GM08714 (cell line): Measurements from ENCODE around the gene NAALADL1.
"Not testable (repeated sequence)": the region's sequence is repeated elsewhere in the genome, so short reads cannot be mapped to it uniquely, and the experiment has no call there.

ENCODE experiments used
- H3K4me3 ChIP-seq: fragments of 200-500 bp; sonication (Bioruptor generic); 2 replicates; pipeline ENCODE4 v1.5.1; 2014; ENCODE audit warnings: mild to moderate bottlenecking, low read length, inconsistent platforms
- ZNF274 ChIP-seq: IDR thresholded peaks from 2 replicates; pipeline ENCODE4 v1.6.1; 2012; ENCODE audit warnings: mild to moderate bottlenecking, low read depth, low read length

Gene NAALADL1

DNA sequence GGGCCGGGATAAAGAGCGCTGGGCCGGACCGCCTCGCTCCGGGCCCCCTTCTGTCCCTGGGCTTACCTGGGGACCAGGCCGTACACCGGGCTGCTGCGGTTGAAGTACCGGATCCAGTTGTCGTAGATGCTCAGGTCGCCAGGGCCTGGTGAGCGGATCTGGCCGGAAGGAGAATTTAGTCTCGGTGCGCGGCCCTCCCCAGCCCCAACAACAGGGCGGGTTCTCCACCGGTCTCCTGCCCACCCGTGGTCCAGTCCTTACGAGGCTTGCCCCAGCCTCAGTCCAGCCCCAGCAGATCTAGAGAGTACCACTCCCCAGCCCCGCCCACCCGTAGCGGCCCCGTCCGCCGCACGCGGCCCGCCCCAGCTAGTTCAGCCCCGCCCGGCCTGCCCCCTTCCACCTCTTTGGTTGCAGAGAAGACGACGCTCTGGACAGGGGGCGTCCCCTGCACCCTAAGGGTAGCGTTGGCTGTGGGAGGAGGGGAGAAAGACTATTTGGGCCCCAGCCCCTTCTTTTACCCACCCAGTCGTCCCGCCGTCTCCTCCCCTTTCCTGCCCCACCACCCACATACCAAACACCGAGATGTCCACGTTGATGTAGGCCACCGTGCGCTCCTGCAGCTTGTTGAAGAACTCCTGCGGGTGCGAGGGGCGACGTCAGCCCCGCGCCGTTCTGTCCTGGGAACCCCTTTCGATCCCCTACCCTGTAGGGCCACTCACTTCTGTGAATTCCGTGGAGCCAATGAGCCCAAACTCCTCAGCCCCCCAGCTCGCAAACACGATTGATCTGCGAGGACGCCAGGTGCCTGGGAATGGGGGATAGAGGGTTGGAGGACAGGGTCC lies 10.6 kb downstream of the NAALADL1 start:
- no peak for TF ChIP-seq ZNF274
- H3K4me3 ChIP-seq, result peak overlapping the region; percentile 3; the same call in 1 of the 2 replicates

DNA sequence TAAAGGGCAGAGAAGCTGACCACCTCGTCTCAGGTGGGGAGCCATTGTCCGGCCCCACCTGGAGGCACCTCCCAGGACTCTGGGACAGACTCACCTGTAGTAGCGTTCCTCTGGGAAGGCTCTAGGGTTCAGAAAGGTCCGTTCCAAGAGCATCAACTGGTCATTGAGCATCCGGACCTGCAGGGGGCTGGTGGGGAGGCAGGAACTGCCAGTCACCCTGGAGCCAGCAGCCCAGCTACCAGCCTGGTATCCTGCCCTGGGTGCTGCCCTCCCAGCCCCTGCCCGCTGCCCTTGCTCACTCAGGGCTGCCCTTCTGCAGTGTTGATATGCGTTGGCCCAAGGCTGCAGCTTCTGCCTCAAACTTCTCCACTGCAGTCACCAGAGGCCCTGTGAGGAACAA lies 12.6 kb downstream of the NAALADL1 start:
- no peak for TF ChIP-seq ZNF274
- H3K4me3 ChIP-seq, result no peak overlapping the region

DNA sequence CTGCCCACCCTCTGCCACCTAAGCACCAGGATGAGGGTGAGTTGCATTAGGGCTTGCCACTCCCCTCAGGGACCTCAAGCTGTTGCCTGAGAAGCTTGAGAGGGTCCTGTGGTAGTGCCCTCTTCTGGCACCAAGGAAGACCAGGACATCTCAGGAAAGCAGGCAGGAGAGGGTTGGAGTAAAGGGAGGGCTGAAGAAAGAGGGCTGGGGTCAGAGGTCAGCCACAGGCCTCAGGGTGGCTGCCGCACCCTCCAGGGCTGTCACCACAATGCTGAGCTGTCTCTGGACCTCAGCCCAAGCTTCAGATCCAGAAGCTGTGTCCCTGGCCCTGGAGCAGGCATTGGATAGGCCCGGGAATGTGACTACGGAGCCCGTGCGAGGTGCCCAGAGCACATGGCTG lies 13.3 kb downstream of the NAALADL1 start:
- TF ChIP-seq ZNF274, result no peak
- H3K4me3 ChIP-seq, result no peak overlapping the region

DNA sequence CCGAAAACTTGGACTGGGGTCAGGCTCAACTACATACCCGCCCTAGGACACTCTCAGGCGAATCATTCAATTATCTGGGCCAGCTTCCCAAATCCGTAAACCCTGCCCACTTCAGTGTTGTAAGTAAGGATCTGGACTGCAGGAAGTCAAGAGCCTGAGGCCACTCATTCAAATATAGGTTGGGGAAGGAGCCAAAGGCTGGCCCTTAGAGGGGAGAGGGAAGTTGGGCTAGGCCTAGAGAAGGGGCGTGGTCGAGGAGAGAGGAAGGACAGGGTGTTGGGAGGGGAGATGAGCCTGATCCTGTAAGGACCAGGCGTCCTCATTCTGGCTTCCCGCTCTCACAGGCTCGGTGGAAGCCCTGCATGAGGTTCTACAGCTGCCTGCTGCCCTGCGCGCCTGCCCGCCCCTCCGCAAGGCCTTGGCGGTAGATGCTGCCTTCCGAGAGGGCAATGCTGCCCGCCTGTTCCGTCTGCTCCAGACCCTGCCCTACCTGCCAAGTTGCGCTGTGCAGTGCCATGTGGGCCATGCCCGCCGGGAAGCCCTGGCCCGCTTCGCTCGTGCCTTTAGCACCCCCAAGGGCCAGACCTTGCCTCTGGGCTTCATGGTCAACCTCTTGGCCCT lies 14.4 kb downstream of the NAALADL1 start:
- no peak for TF ChIP-seq ZNF274

DNA sequence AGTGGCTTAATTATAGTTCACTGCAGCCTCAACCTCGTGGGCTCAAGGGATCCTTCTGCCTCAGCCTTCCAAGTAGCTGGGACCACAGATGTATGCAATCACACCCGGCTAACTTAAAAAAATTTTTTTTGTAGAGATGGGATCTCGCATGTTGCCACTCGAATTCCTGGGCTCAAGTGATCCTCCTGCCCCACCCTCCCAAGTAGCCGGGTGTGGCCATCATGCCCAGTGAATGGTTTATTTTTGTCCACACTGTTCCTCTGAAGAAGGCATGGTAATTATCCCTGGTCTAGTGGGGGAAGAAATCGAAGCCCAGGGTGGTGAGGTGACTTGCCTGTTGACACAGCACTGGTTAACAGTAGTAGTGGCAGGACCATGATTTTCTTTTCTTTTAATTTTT lies 15.5 kb downstream of the NAALADL1 start:
- H3K4me3 ChIP-seq, result no peak overlapping the region
- TF ChIP-seq ZNF274, result no peak

More for the DNA sequence above, 14.4 kb downstream of the NAALADL1 start:
- no peak overlapping the region for H3K4me3 ChIP-seq

DNA sequence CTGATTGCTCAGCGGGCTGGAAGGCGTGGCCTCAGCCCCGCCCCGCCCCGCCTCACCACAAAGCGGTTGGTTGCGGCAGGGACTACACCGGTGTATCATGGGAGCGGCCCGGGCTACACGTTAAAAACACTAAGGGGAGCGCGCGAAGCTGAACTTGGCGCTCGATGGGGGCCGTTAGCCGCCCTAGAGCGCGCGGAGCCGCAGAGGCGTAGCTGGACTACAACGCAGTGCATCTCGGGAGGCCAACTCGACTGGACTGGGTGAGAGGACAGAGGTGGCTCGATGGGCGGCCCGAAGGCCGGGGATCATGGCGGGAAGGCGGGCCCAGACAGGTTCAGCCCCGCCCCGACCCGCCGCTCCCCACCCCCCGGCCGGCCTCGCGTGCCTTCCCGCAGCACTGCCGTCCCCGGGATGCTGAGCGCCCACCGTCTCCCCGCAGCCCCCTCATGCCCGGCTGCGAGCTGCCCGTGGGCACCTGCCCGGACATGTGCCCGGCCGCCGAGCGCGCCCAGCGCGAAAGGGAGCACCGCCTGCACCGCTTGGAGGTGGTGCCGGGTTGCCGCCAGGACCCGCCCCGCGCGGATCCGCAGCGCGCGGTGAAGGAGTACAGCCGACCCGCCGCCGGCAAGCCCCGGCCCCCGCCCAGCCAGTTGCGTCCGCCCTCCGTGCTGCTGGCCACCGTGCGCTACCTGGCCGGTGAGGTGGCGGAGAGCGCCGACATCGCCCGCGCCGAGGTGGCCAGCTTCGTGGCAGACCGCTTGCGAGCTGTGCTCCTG lies 17.3 kb downstream of the NAALADL1 start, which contains the start of gene SAC3D1:
Gene SAC3D1 (plus strand): TSS at position 364 of the 776 bp plus-strand sequence. CDS start 83 bp downstream, at position 447.
- no peak for TF ChIP-seq ZNF274
- peak within 1 kb of the TSS; percentile 64 for H3K4me3 ChIP-seq

DNA sequence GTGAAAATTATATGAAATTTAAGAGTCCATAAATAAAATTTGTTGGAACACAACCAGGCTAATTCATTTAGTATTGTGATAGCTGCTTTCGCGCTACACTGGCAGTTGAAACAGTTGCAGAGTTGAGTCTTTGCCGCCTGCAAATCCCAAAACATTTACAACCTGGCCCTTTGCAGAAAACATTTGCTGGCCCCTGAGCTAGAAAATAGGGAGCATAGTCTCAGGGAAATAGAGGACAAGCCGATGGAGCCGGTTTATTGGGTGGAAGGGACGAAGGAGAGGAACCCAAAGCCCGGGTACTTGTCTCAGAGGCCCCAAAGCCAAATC lies 17.9 kb downstream of the NAALADL1 start:
- no peak for TF ChIP-seq ZNF274
- peak overlapping the region; percentile 64; the same call in 1 of the 2 replicates for H3K4me3 ChIP-seq

DNA sequence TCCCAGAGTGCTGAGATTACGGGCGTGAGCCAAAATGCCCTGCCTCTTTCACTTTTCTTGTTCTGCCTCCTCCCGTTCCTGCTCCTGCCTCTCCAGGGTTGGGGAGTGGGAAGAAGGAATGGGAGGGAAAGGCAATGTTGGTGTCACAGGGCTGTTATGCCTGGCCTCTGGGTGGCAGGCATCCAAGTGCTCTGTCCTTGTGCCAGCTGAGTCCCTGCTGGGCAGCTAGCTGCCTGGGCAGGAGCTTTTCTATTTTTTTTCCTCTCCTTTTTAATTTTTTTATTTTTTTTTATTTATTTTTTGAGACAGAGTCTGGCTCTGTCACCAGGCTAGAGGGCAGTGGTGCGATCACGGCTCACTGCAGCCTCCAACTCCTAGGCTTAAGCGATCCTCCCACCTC lies 21.4 kb downstream of the NAALADL1 start:
- no peak for TF ChIP-seq ZNF274
- H3K4me3 ChIP-seq, result no peak overlapping the region

DNA sequence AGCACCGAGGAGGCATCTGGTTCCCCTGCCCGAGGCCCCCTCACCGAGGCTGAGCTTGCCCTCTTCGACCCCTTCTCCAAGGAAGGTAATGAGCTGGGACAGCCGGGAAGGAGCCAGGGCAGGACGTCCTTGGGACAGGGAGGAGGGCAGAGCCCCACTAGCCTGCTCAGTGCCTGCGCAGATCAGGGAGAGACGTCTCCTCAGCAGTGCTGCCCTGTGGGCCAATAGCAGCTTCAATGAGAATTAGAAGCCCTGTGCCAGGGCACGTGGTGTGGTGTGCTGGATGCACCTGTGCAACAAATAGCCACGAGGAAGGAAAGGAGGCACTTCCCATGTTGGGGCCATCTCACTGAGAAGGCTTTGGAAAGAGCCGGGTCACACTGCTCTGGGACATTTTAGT lies 22.8 kb downstream of the NAALADL1 start:
- TF ChIP-seq ZNF274, result no peak
- no peak overlapping the region for H3K4me3 ChIP-seq

DNA sequence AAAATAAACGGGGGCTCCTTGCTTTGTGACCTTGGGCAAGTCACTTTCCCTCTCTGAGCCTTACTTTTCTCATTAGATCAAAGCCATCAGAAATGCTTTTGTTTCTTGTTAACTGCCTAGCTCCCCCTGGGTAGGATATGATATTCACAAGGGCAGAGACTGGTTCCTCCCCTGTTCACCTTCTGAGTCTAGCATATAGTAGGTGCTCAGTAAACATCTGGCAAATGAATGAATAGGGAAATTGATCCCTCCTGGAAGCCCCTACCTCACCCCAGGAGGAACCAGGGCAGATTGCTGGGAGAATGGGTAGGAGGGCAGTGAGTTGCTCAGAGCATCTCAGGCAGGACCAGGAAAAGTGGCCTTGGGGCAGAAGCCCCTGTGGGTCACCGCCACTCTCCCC lies 23.9 kb downstream of the NAALADL1 start:
- TF ChIP-seq ZNF274, result no peak
- no peak overlapping the region for H3K4me3 ChIP-seq

DNA sequence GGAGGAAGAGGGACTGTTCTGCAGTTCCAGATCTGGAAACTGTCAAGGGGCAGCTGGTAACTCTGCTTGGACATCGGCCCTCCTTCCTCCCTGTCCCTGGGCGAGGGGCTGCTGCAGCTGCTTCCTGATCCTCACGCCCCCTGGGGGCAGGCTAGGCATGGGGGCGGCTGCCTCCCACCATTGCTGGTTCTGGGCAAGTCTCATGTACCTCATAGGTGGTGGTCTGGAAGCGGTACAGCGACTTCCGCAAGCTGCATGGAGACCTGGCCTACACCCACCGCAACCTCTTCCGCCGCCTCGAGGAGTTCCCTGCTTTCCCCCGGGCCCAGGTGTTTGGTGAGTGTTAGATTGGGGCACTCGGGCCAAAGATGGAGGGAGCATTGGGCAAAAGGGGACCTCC lies 26.1 kb downstream of the NAALADL1 start:
- TF ChIP-seq ZNF274, result no peak
- no peak overlapping the region for H3K4me3 ChIP-seq

DNA sequence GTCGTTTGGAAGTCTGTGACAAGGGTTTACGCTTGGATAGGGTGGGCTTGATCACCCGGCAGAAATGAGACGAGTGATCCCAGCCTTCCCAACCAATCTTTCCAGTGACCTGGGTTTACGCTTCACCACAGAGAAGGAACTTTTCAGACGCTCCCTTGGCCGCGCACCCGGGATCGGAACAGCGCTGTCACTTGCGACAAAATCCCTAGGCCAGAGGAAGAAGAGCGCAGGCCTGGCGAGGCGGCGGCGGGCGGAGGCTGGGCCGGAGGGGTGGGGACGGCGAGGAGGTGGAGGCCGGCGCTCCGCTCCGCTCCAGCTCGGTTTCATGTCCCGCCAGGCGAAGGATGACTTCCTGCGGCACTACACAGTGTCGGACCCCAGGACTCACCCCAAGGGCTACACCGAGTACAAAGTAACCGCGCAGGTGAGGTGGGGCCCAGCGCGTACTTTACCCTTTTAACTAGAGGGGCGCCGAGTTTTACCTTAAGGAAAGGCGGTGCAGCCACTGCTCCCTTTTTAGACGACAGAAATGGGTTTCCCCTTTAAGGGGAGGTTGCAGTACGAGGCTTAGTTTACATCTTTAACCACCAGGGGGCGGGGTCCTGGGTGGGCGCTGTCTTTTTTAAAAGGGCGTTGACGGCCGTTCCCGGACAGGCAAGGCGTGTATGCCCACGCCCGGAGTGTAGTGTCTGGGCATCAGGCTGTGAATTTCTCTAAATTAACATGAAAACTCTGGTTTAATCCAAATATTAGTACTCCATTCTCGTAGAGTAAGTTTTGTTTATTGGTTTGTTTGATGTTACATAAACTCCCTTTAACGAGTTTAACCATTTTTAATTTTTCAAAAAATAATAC lies 30.9 kb downstream of the NAALADL1 start, which contains the start of gene SNX15:
Gene SNX15 (plus strand): TSS at position 227 of the 855 bp plus-strand sequence. CDS start 99 bp downstream, at position 326.
- TF ChIP-seq ZNF274, result no peak
- H3K4me3 ChIP-seq, result peak within 1 kb of the TSS; percentile 60; the same call in 1 of the 2 replicates

DNA sequence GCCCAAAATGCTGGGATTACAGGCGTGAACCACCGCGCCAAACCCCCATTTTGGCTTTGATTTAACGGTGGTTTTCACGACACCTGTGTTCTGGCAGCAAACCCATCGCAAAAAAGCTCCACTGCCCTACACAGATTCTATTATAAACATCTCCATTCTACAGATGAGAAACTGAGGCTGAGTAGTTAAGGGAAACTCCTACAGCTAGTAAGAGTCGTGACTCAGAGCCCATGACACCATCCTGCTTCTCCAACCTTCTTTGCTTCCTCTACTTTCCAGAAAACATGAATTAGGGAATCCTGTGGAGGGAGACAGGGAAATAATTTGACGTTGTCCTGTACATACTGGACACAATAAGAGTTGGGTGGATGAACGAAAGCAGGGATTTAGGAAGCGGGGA lies 31.5 kb downstream of the NAALADL1 start:
- H3K4me3 ChIP-seq, result peak overlapping the region; percentile 60; the same call in 1 of the 2 replicates
- TF ChIP-seq ZNF274, result no peak

DNA sequence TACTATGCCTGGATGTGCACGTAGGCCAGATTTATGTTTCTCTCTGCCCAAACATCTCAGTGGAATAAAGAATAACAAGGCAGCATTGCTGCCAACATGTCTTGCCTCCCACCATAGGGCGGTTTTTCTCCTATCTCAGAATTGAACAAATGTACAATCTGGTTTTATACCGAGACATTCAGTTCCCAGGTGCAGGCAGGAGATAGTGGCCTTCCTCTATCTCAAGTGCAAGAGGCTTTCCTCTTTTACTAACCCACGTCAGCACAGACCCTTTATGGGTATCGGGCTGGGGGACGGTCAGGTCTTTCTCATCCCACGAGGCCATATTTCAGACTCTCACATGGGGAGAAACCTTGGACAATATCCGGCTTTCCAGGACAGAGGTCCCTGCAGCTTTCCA lies 34.9 kb downstream of the NAALADL1 start:
- not testable (repeated sequence) for H3K4me3 ChIP-seq

DNA sequence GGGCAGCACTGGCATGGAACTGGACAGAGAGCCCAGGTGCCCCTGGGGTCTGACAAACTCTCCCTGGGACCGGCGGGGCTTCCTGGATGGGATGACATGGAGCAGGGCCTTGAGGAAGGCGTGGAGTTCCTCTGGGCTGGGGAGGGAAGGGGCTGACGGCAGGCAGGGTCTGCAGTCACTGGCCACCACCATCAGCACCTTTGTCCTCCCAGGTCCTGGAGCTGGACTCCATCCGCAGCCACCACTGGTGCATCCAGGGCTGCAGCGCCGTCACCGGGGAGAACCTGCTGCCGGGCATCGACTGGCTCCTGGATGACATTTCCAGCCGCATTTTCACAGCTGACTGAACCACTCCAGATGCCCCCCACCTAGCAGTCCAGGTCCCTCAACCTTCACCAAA lies 36.8 kb downstream of the NAALADL1 start:
- H3K4me3 ChIP-seq, result no peak overlapping the region
- no peak for TF ChIP-seq ZNF274
